IMR-90 (cell line): ENCODE measurements around the gene CAGE1. TPM values are rescaled to one million over a fixed set of nuclear protein-coding genes. Genes with fewer than 3 reads are reported as not detected.
"Not testable (repeated sequence)": the region's sequence is repeated elsewhere in the genome, so short reads cannot be mapped to it uniquely, and the experiment has no call there.

Experiments used
- ATAC-seq: fragments of 200-7000 bp; cut with Tn5 transposase; 2 replicates; pipeline ENCODE4 v1.9.1; 2020; ENCODE audit warnings: low read depth, mild to moderate bottlenecking, moderate library complexity
- BruUV-seq: library from RNA; stranded (reverse); fragments of 400-500 nt; replicated peaks from 2 replicates; lab custom pipeline; 2021; lab: Mats Ljungman, UMichigan
- CTCF ChIA-PET: fragments of 300-600 bp; formaldehyde crosslinking; extraction: SDS; loops from one replicate; lab custom pipeline; 2021; ENCODE audit warnings: antibody characterized with exemption; lab: Yijun Ruan, JAX
- POLR2A ChIA-PET: fragments of 300-600 bp; sonication (Branson Sonifier 250); formaldehyde crosslinking; loops from one replicate; lab custom pipeline; 2022; ENCODE audit warnings: antibody characterized with exemption; ENCODE audit not compliant: unreplicated experiment; lab: Charles Lee
- DNase-seq: peaks from one replicate; pipeline ENCODE4 v3.0.0; 2013
- H2AFZ ChIP-seq: replicated peaks from 2 replicates; pipeline ENCODE3; 2013; ENCODE audit warnings: low read length, mild to moderate bottlenecking; ENCODE audit not compliant: poor library complexity
- H2AK5ac ChIP-seq: 2 replicates; pipeline ENCODE4 v1.6.1; 2013; ENCODE audit warnings: low read depth, low read length, inconsistent platforms
- H2AK9ac ChIP-seq: replicated peaks from 2 replicates; pipeline ENCODE3; 2013; ENCODE audit warnings: mild to moderate bottlenecking, low read depth, low read length, moderate library complexity; ENCODE audit not compliant: poor library complexity
- H2BK120ac ChIP-seq: 2 replicates; pipeline ENCODE4 v1.6.1; 2013; ENCODE audit warnings: low read depth, low read length, inconsistent platforms
- H2BK15ac ChIP-seq: 3 replicates; pipeline ENCODE4 v1.6.1; 2013; ENCODE audit warnings: low read depth, low read length, inconsistent platforms
- H2BK20ac ChIP-seq: 2 replicates; pipeline ENCODE4 v1.6.1; 2013; ENCODE audit warnings: low read depth, mild to moderate bottlenecking, inconsistent platforms, low read length, moderate library complexity
- H2BK5ac ChIP-seq: 2 replicates; pipeline ENCODE4 v1.6.1; 2013; ENCODE audit warnings: mild to moderate bottlenecking, low read depth, low read length, inconsistent platforms; ENCODE audit not compliant: poor library complexity, severe bottlenecking
- H3K14ac ChIP-seq: replicated peaks from 2 replicates; pipeline ENCODE4 v1.6.1; 2013; ENCODE audit warnings: low read depth, low read length, inconsistent platforms
- H3K18ac ChIP-seq: 2 replicates; pipeline ENCODE4 v1.6.1; 2013; ENCODE audit warnings: low read depth, low read length, control low read depth
- H3K23ac ChIP-seq: 2 replicates; pipeline ENCODE4 v1.6.1; 2013; ENCODE audit warnings: low read depth, low read length, inconsistent platforms
- H3K27ac ChIP-seq: 2 replicates; pipeline ENCODE4 v1.5.1; 2013; ENCODE audit warnings: mild to moderate bottlenecking, control low read depth, low read length; ENCODE audit not compliant: insufficient read depth
- H3K27me3 ChIP-seq: 2 replicates; pipeline ENCODE4 v1.6.1; 2013; ENCODE audit warnings: low read length; ENCODE audit not compliant: control insufficient read depth, insufficient read depth
- H3K36me3 ChIP-seq: 2 replicates; pipeline ENCODE4 v1.6.1; 2013; ENCODE audit warnings: low read length, mixed read lengths; ENCODE audit not compliant: control insufficient read depth, insufficient read depth
- H3K4ac ChIP-seq: 2 replicates; pipeline ENCODE4 v1.6.1; 2013; ENCODE audit warnings: low read depth, low read length, inconsistent platforms
- H3K4me1 ChIP-seq: 2 replicates; pipeline ENCODE4 v1.6.1; 2013; ENCODE audit warnings: low read length, mixed read lengths; ENCODE audit not compliant: control insufficient read depth, insufficient read depth
- H3K4me2 ChIP-seq: 2 replicates; pipeline ENCODE4 v1.6.1; 2013; ENCODE audit warnings: low read depth, mild to moderate bottlenecking, control low read depth, low read length, moderate library complexity
- H3K4me3 ChIP-seq: 2 replicates; pipeline ENCODE4 v1.5.1; 2013; ENCODE audit warnings: low read depth, mild to moderate bottlenecking, control low read depth, low read length, moderate library complexity; ENCODE audit not compliant: insufficient read depth
- H3K56ac ChIP-seq: 2 replicates; pipeline ENCODE4 v1.6.1; 2013; ENCODE audit warnings: low read length, inconsistent platforms; ENCODE audit not compliant: insufficient read depth; ENCODE audit errors: extremely low read depth
- H3K79me1 ChIP-seq, 2 experiments: 2 replicates each; pipeline ENCODE4 v1.6.1; 2013; ENCODE audit warnings: low read length in 2 of 2, inconsistent platforms in 1 of 2, low read depth in 1 of 2
- H3K9ac ChIP-seq: 2 replicates; pipeline ENCODE4 v1.6.1; 2013; ENCODE audit warnings: low read depth, low read length, control low read depth
- H3K9me1 ChIP-seq: 2 replicates; pipeline ENCODE4 v1.6.1; 2013; ENCODE audit warnings: low read length, inconsistent platforms; ENCODE audit not compliant: insufficient read depth
- H3K9me3 ChIP-seq: 2 replicates; pipeline ENCODE4 v1.6.1; 2013; ENCODE audit warnings: low read length; ENCODE audit not compliant: control insufficient read depth, insufficient read depth
- H4K20me1 ChIP-seq: 2 replicates; pipeline ENCODE4 v1.6.1; 2013; ENCODE audit warnings: low read length, inconsistent platforms; ENCODE audit not compliant: insufficient read depth
- H4K5ac ChIP-seq: 2 replicates; pipeline ENCODE4 v1.6.1; 2013; ENCODE audit warnings: mild to moderate bottlenecking, low read depth, low read length, control low read depth
- H4K8ac ChIP-seq, 2 experiments: 2 replicates each; pipeline ENCODE4 v1.6.1; 2013; ENCODE audit warnings: low read depth in 2 of 2, low read length in 2 of 2, control low read depth in 1 of 2, inconsistent platforms in 1 of 2
- H4K91ac ChIP-seq: 2 replicates; pipeline ENCODE4 v1.6.1; 2013; ENCODE audit warnings: low read depth, low read length, inconsistent platforms; ENCODE audit not compliant: insufficient read depth
- WGBS, 2 experiments: methylation state at CpG; one replicate each; pipeline versions ENCODE4 v1.1.5 to v1.1.7; 2013; ENCODE audit warnings: missing lambda C conversion rate in 2 of 2; ENCODE audit not compliant: insufficient read length in 1 of 2; ENCODE audit errors: extremely low coverage in 2 of 2; 5-methylcytosine and 5-hydroxymethylcytosine counted together
- dilution Hi-C: fragments of 300-500 bp; cut with HindIII; formaldehyde crosslinking; loops from one replicate; pipeline ENCODE4 v1.14.3; 2018; ENCODE audit warnings: low sequenced_read_pairs; ENCODE audit not compliant: unreplicated experiment
- in situ Hi-C: fragments of 300-500 bp; cut with MboI; formaldehyde crosslinking; loops from 3 replicates; pipeline ENCODE4 v1.14.3; 2019; ENCODE audit warnings: low sequenced_read_pairs, inconsistent platforms, mixed read lengths
- intact Hi-C: fragments of 100-400 bp; cut with micrococcal nuclease; formaldehyde crosslinking; loops from 2 replicates; pipeline ENCODE4 v1.10.0; 2022
- polyA plus RNA-seq, 3 experiments: library from polyadenylated mRNA; depleted of rRNA; stranded (reverse); fragments of >200 nt; gene quantifications; 2 replicates each; pipeline ENCODE4 v1.2.3, GENCODE V29; 2012; ENCODE audit warnings: low replicate concordance in 1 of 3
- total RNA-seq: library from RNA; depleted of rRNA; stranded (reverse); fragments of >200 nt; gene quantifications from 2 replicates; pipeline ENCODE4 v1.2.3, GENCODE V29; 2012

CAGE1 gene
- total and polyA plus RNA-seq, 2 of the 4 experiments (the other 2 are of a cell fraction): not detected

DNA sequence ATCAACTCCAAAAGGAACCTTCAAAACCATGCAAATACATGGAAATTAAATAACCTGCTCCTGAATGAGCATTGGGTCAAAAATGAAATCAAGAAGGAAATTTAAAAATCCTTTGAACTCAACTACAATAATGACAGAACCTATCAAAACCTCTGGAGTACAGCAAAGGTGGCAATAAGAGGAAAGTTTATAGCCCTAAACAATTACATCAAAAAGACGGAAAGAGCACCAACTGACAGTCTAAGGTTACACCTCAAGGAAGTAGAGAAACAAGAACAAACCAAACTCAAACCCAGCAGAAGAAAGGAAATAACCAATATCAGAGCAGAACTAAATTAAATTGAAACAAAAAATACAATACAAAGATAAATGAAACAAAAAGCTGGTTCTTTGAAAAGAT is 39.0 kb downstream of the CAGE1 start:
- DNase-seq, H3K56ac ChIP-seq, ATAC-seq, H3K27ac ChIP-seq, H3K9me3 ChIP-seq, H2AK5ac ChIP-seq, H2AFZ ChIP-seq, H3K36me3 ChIP-seq, intact Hi-C loops, H3K79me1 ChIP-seq, dilution Hi-C loops, BruUV-seq, CTCF ChIA-PET, H3K4me3 ChIP-seq, H2BK15ac ChIP-seq, H3K9me1 ChIP-seq, H3K9ac ChIP-seq, H4K20me1 ChIP-seq, H3K18ac ChIP-seq, H3K14ac ChIP-seq, H4K8ac ChIP-seq, H2AK9ac ChIP-seq, H2BK120ac ChIP-seq, H4K5ac ChIP-seq, POLR2A ChIA-PET, H3K23ac ChIP-seq, H2BK5ac ChIP-seq, H3K27me3 ChIP-seq, in situ Hi-C loops, H4K91ac ChIP-seq, H3K4me2 ChIP-seq, H3K4ac ChIP-seq, H2BK20ac ChIP-seq, H3K4me1 ChIP-seq: not testable (repeated sequence)
- WGBS, 2 experiments: no CpG with 5 or more reads among the region's 1 CpG

DNA sequence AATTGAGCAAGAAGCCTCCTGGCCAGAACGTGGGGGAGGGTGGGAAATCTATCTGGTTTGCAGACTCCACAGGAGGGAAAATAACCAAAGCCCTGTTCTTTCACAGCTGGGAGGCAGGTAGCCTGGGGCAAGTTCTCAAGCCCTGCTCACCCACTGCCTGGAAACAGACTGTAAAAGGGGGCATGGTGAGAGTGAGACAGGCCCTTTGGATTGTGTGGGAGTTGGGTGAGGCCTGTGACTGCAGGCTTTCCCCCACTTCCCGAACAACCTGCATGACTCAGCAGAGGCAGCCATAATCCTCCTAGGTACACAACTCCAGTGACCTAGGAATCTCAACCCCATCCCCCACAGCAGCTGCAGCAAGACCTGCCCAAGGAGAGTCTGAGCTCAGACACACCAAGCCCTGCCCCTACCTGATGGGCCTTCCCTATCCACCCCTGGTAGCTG is 42.0 kb downstream of the CAGE1 start:
- H3K9me1 ChIP-seq, H4K20me1 ChIP-seq, H3K36me3 ChIP-seq, intact Hi-C loops, CTCF ChIA-PET, H3K79me1 ChIP-seq, H3K56ac ChIP-seq, in situ Hi-C loops, H3K9ac ChIP-seq, dilution Hi-C loops, H3K18ac ChIP-seq, POLR2A ChIA-PET, H2AK5ac ChIP-seq, H2AFZ ChIP-seq, H3K4me2 ChIP-seq, H3K27ac ChIP-seq, H2BK15ac ChIP-seq, ATAC-seq, H3K4me1 ChIP-seq, H3K4ac ChIP-seq, H2BK20ac ChIP-seq, H3K14ac ChIP-seq, H4K8ac ChIP-seq, H2BK5ac ChIP-seq, H3K9me3 ChIP-seq, DNase-seq, H3K23ac ChIP-seq, BruUV-seq, H3K27me3 ChIP-seq, H4K5ac ChIP-seq, H2AK9ac ChIP-seq, H2BK120ac ChIP-seq, H4K91ac ChIP-seq, H3K4me3 ChIP-seq: not testable (repeated sequence)
- no CpG with 5 or more reads among the region's 2 CpGs for WGBS, 2 experiments
